Upper lobe of left lung (tissue), 6 donors: ENCODE measurements around the gene GJB4. TPM values are rescaled to one million over a fixed set of nuclear protein-coding genes. Genes with fewer than 3 reads are reported as not detected.
"Not testable (repeated sequence)": the region's sequence is repeated elsewhere in the genome, so short reads cannot be mapped to it uniquely, and the experiment has no call there.

ENCODE experiments used
- ATAC-seq, 2 donors: fragments of 200-7000 bp; cut with Tn5 transposase; one replicate each; pipeline ENCODE4 v1.9.1; 2022; ENCODE audit warnings: mild to moderate bottlenecking in 2 of 2, moderate library complexity in 2 of 2; ENCODE audit not compliant: low FRiP score in 2 of 2
- DNase-seq, 2 donors: peaks; one replicate each; pipeline ENCODE4 v3.0.0-alpha.2; 2019 to 2020
- H3K27ac ChIP-seq, 4 donors: fragments of 200-600 bp; sonication (generic); one replicate each; pipeline ENCODE4 v1.5.1; 2016 to 2019
- H3K27me3 ChIP-seq, 4 donors: fragments of 200-600 bp; sonication (generic); one replicate each; pipeline ENCODE4 v1.5.1; 2017 to 2019
- H3K36me3 ChIP-seq, 4 donors: fragments of 200-600 bp; sonication (generic); one replicate each; pipeline ENCODE4 v1.5.1; 2016 to 2019
- H3K4me1 ChIP-seq, 4 donors: fragments of 200-600 bp; sonication (generic); one replicate each; pipeline ENCODE4 v1.5.1; 2018 to 2019
- H3K4me3 ChIP-seq, 4 donors: fragments of 200-600 bp; sonication (generic); one replicate each; pipeline ENCODE4 v1.5.1; 2017 to 2019; ENCODE audit warnings: mild to moderate bottlenecking in 2 of 4, moderate library complexity in 1 of 4
- H3K9me3 ChIP-seq, 4 donors: fragments of 200-600 bp; sonication (generic); one replicate each; pipeline ENCODE4 v1.5.1; 2018 to 2019
- EP300 ChIP-seq, 4 donors: sonication (generic); formaldehyde crosslinking; IDR thresholded peaks; one replicate each; pipeline ENCODE4 v1.5.1; 2017; ENCODE audit warnings: antibody characterized with exemption in 4 of 4, control low read depth in 2 of 4
- POLR2A ChIP-seq, 4 donors: fragments of 450-650 bp; IDR thresholded peaks; one replicate each; pipeline ENCODE4 v1.5.1; 2016 to 2017; ENCODE audit warnings: antibody characterized with exemption in 4 of 4, mild to moderate bottlenecking in 2 of 4
- POLR2AphosphoS5 ChIP-seq, 2 donors: sonication (generic); formaldehyde crosslinking; IDR thresholded peaks; one replicate each; pipeline ENCODE4 v1.5.1; 2017; ENCODE audit warnings: antibody characterized with exemption in 2 of 2
- whole genome bisulfite sequencing, 2 donors: methylation state at CpG; one replicate each; pipeline ENCODE4 v1.1.5; 2017 to 2018; 5-methylcytosine and 5-hydroxymethylcytosine counted together
- total RNA-seq, 6 donors: library from RNA; depleted of rRNA in 4 of 6; stranded (reverse); fragments of >200 nt in 4 of 6; gene quantifications; one replicate each; pipeline versions ENCODE4 v1.1.0 to v1.2.1, GENCODE V29; 2016 to 2021
- TF ChIP-seq, protein P1 (sequence below), 6 experiments: fragments of 450-650 bp in 4 of 6; fragments of 200-600 bp in 2 of 6; sonication (generic) in 2 of 6; IDR thresholded peaks; one replicate each; pipeline ENCODE4 v1.5.1; 2016 to 2019; ENCODE audit warnings: antibody characterized with exemption in 6 of 6
- donor health status: DM: no; HTN: no; CAD: no; lungs with moderate emphysema.
- donor health status: DM: no; HTN: yes; CAD: no; lungs with severe emphysema.

Gene GJB4
- total RNA-seq, 6 donors from 2014 or later: not detected

- Histone ChIP-seq H3K27ac (no peak overlapping the region), H3K4me1 (no peaks in the 10 kb centered on the region), H3K27me3 (no peaks in the 10 kb centered on the region), H3K9me3 (no peaks in the 10 kb centered on the region), H3K36me3 (no peaks in the 10 kb centered on the region), H3K4me3 (no peak overlapping the region)
- WGBS, 2 donors: 81 to 85% methylated on average over 5 of the region's 5 CpGs
- TF ChIP-seq, protein P1, sequence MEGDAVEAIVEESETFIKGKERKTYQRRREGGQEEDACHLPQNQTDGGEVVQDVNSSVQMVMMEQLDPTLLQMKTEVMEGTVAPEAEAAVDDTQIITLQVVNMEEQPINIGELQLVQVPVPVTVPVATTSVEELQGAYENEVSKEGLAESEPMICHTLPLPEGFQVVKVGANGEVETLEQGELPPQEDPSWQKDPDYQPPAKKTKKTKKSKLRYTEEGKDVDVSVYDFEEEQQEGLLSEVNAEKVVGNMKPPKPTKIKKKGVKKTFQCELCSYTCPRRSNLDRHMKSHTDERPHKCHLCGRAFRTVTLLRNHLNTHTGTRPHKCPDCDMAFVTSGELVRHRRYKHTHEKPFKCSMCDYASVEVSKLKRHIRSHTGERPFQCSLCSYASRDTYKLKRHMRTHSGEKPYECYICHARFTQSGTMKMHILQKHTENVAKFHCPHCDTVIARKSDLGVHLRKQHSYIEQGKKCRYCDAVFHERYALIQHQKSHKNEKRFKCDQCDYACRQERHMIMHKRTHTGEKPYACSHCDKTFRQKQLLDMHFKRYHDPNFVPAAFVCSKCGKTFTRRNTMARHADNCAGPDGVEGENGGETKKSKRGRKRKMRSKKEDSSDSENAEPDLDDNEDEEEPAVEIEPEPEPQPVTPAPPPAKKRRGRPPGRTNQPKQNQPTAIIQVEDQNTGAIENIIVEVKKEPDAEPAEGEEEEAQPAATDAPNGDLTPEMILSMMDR (IDR thresholded peaks at IDR 0.05): no peak
- TF ChIP-seq POLR2AphosphoS5 (IDR thresholded peaks at IDR 0.05) (no peak), EP300 (IDR thresholded peaks at IDR 0.05) (no peak), POLR2A (IDR thresholded peaks at IDR 0.05) (no peak)
- DNase-seq: no peak
- ATAC-seq: no peak
Measured at GRCh38 chr1:34730485-34730884, 29.1 kb upstream of the GJB4 start.

GRCh38 chr1:34732831-34733230 is 26.7 kb upstream of the GJB4 start:
- not testable (repeated sequence) for H3K27ac ChIP-seq, ATAC-seq, H3K9me3 ChIP-seq, H3K36me3 ChIP-seq, DNase-seq, H3K27me3 ChIP-seq, H3K4me1 ChIP-seq, H3K4me3 ChIP-seq
- 69 to 70% methylated on average over 7 of the region's 7 CpGs for WGBS, 2 donors

GRCh38 chr1:34736692-34737091 is 22.8 kb upstream of the GJB4 start:
- Histone ChIP-seq H3K9me3 (no peaks in the 10 kb centered on the region), H3K4me3 (no peak overlapping the region), H3K27me3 (no peaks in the 10 kb centered on the region), H3K36me3 (no peaks in the 10 kb centered on the region), H3K27ac (no peak overlapping the region), H3K4me1 (no peaks in the 10 kb centered on the region)
- WGBS, 2 donors: 78 to 80% methylated on average over 10 of the region's 10 CpGs
- TF ChIP-seq POLR2AphosphoS5 (IDR thresholded peaks at IDR 0.05): no peak
- TF ChIP-seq, protein P1 (IDR thresholded peaks at IDR 0.05): no peak
- no peak for TF ChIP-seq POLR2A (IDR thresholded peaks at IDR 0.05)
- TF ChIP-seq EP300 (IDR thresholded peaks at IDR 0.05): no peak
- ATAC-seq (peak in 1 of 2 donors; percentile 25), DNase-seq (peak in 1 of 2 donors; percentile 46)

DNA sequence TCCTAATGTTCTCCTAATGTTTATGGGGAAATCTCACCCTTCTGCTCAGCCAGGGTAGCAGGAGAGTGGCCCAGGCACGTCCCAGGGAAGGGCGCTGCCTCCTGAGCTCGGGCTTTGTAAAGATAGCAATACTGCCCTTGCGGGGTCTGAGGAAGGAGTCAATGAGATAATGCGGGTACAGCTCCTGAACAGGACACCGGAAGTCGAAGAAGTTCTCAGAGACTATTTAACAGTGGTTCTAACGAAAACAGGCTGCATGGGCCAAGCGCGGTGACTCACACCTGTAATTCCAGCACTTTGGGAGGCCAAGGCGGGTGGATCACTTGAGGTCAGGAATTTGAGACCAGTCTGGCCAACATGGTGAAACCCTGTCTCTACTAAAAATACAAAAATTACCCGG is 22.3 kb upstream of the GJB4 start:
- H3K9me3 ChIP-seq, H3K4me3 ChIP-seq, H3K27ac ChIP-seq, H3K36me3 ChIP-seq, DNase-seq, ATAC-seq, H3K4me1 ChIP-seq, H3K27me3 ChIP-seq: not testable (repeated sequence)
- WGBS, 2 donors: 87 to 89% methylated on average over 12 of the region's 12 CpGs

GRCh38 chr1:34739613-34740012 is 19.9 kb upstream of the GJB4 start:
- Histone ChIP-seq H3K4me1 (no peaks in the 10 kb centered on the region), H3K27me3 (no peaks in the 10 kb centered on the region), H3K36me3 (no peaks in the 10 kb centered on the region), H3K4me3 (no peak overlapping the region), H3K27ac (no peak overlapping the region), H3K9me3 (no peaks in the 10 kb centered on the region)
- 56 to 70% methylated on average over 2 to 3 of the region's 3 CpGs for WGBS, 2 donors
- DNase-seq (no peak), ATAC-seq (no peak)
- TF ChIP-seq EP300 (IDR thresholded peaks at IDR 0.05) (no peak), POLR2A (IDR thresholded peaks at IDR 0.05) (no peak), POLR2AphosphoS5 (IDR thresholded peaks at IDR 0.05) (no peak)
- TF ChIP-seq, protein P1 (IDR thresholded peaks at IDR 0.05): no peak

- no peaks in the 10 kb centered on the region for H3K9me3 ChIP-seq
- no peak for ATAC-seq
- H3K27ac ChIP-seq: no peak overlapping the region
- H3K4me1 ChIP-seq: no peaks in the 10 kb centered on the region
- peak; percentile 50 to 62 for DNase-seq
- H3K4me3 ChIP-seq: no peak overlapping the region
- TF ChIP-seq, protein P1 (IDR thresholded peaks at IDR 0.05): no peak
- TF ChIP-seq POLR2AphosphoS5 (IDR thresholded peaks at IDR 0.05): no peak
- WGBS, 2 donors: 39 to 41% methylated on average over 18 of the region's 18 CpGs
- H3K36me3 ChIP-seq: no peaks in the 10 kb centered on the region
- no peaks in the 10 kb centered on the region for H3K27me3 ChIP-seq
Measured at GRCh38 chr1:34740161-34740868, 19.2 kb upstream of the GJB4 start.
